H9 (cell line): ENCODE measurements around the gene ARHGAP9. TPM values are rescaled to one million over a fixed set of nuclear protein-coding genes. Genes with fewer than 3 reads are reported as not detected.
A peak's percentile ranks its signal among the peaks of the same experiment; 100 is the strongest.

ENCODE experiments used
- DNase-seq: peaks from one replicate; pipeline ENCODE4 v3.0.0-alpha.2; 2017
- H2AFZ ChIP-seq: one replicate; pipeline ENCODE4 v1.6.1; 2013; ENCODE audit warnings: mild to moderate bottlenecking, low read length, control low read depth, moderate library complexity
- H2AK5ac ChIP-seq: 2 replicates; pipeline ENCODE4 v1.6.1; 2013; ENCODE audit warnings: low read length, control low read depth, mixed read lengths; ENCODE audit not compliant: insufficient read length
- H2BK120ac ChIP-seq: one replicate; pipeline ENCODE4 v1.6.1; 2013; ENCODE audit warnings: low read depth, mild to moderate bottlenecking, low read length, control low read depth, inconsistent platforms; ENCODE audit not compliant: poor library complexity, severe bottlenecking
- H2BK12ac ChIP-seq: 2 replicates; pipeline ENCODE4 v1.6.1; 2013; ENCODE audit warnings: low read length, control low read depth, mixed read lengths, low read depth; ENCODE audit not compliant: insufficient read length
- H2BK15ac ChIP-seq: 2 replicates; pipeline ENCODE4 v1.6.1; 2013; ENCODE audit warnings: low read depth, low read length, control low read depth
- H2BK20ac ChIP-seq: one replicate; pipeline ENCODE4 v1.6.1; 2013; ENCODE audit warnings: low read depth, mild to moderate bottlenecking, low read length, control low read depth, inconsistent platforms; ENCODE audit not compliant: poor library complexity, severe bottlenecking
- H2BK5ac ChIP-seq: 2 replicates; pipeline ENCODE4 v1.6.1; 2013; ENCODE audit warnings: low read length, control low read depth, mixed read lengths; ENCODE audit not compliant: insufficient read length
- H3K14ac ChIP-seq: 2 replicates; pipeline ENCODE4 v1.6.1; 2013; ENCODE audit warnings: low read length, control low read depth; ENCODE audit not compliant: insufficient read depth
- H3K18ac ChIP-seq: 2 replicates; pipeline ENCODE4 v1.6.1; 2013; ENCODE audit warnings: low read depth, mild to moderate bottlenecking, mixed read lengths, low read length, control low read depth; ENCODE audit not compliant: insufficient read length
- H3K23ac ChIP-seq: 2 replicates; pipeline ENCODE4 v1.6.1; 2013; ENCODE audit warnings: low read length, control low read depth, mixed read lengths, low read depth; ENCODE audit not compliant: insufficient read length
- H3K23me2 ChIP-seq: 2 replicates; pipeline ENCODE4 v1.6.1; 2013; ENCODE audit warnings: low read depth, mild to moderate bottlenecking, mixed read lengths, low read length, control low read depth; ENCODE audit not compliant: insufficient read length, poor library complexity, severe bottlenecking
- H3K27ac ChIP-seq: 2 replicates; pipeline ENCODE4 v1.5.1; 2013; ENCODE audit warnings: low read length, control low read depth, mixed read lengths, low read depth; ENCODE audit not compliant: insufficient read length
- H3K27me3 ChIP-seq: 2 replicates; pipeline ENCODE4 v1.6.1; 2013; ENCODE audit warnings: low read length, control low read depth, inconsistent platforms; ENCODE audit not compliant: insufficient read depth
- H3K4ac ChIP-seq: 2 replicates; pipeline ENCODE4 v1.6.1; 2013; ENCODE audit warnings: low read depth, mild to moderate bottlenecking, control low read depth, inconsistent platforms, low read length, moderate library complexity
- H3K4me1 ChIP-seq: 2 replicates; pipeline ENCODE4 v1.6.1; 2013; ENCODE audit warnings: low read length, control low read depth, inconsistent platforms; ENCODE audit not compliant: insufficient read depth
- H3K4me2 ChIP-seq: 2 replicates; pipeline ENCODE4 v1.6.1; 2013; ENCODE audit warnings: low read length, control low read depth, mixed read lengths; ENCODE audit not compliant: insufficient read length, insufficient read depth
- H3K56ac ChIP-seq: 2 replicates; pipeline ENCODE4 v1.6.1; 2013; ENCODE audit warnings: low read depth, mild to moderate bottlenecking, mixed read lengths, low read length, control low read depth; ENCODE audit not compliant: insufficient read length
- H3K79me1 ChIP-seq: 2 replicates; pipeline ENCODE4 v1.6.1; 2013; ENCODE audit warnings: low read depth, mild to moderate bottlenecking, moderate library complexity, low read length, control low read depth, inconsistent platforms; ENCODE audit not compliant: insufficient read depth, poor library complexity, severe bottlenecking
- H3K79me2 ChIP-seq: 2 replicates; pipeline ENCODE4 v1.6.1; 2013; ENCODE audit warnings: low read length, control low read depth, inconsistent platforms; ENCODE audit not compliant: insufficient read depth
- H3K9ac ChIP-seq: 2 replicates; pipeline ENCODE4 v1.6.1; 2013; ENCODE audit warnings: low read length, control low read depth, mixed read lengths; ENCODE audit not compliant: insufficient read length; ENCODE audit errors: extremely low read depth
- H3K9me3 ChIP-seq: one replicate; pipeline ENCODE4 v1.6.1; 2013; ENCODE audit warnings: low read depth, low read length, inconsistent platforms; ENCODE audit not compliant: control insufficient read depth
- H3T11ph ChIP-seq: one replicate; pipeline ENCODE4 v1.6.1; 2013; ENCODE audit warnings: mild to moderate bottlenecking, low read length, control low read depth, inconsistent platforms
- H4K20me1 ChIP-seq: one replicate; pipeline ENCODE4 v1.6.1; 2013; ENCODE audit not compliant: control insufficient read depth, insufficient read length, insufficient read depth
- H4K5ac ChIP-seq: 2 replicates; pipeline ENCODE4 v1.6.1; 2013; ENCODE audit warnings: low read depth, mild to moderate bottlenecking, mixed read lengths, low read length, control low read depth; ENCODE audit not compliant: insufficient read length
- H4K8ac ChIP-seq: replicated peaks from 2 replicates; pipeline ENCODE4 v1.6.1; 2013; ENCODE audit warnings: low read length, control low read depth, mixed read lengths, low read depth; ENCODE audit not compliant: insufficient read length
- H4K91ac ChIP-seq: 2 replicates; pipeline ENCODE4 v1.6.1; 2013; ENCODE audit warnings: low read depth, mild to moderate bottlenecking, moderate library complexity, mixed read lengths, low read length, control low read depth; ENCODE audit not compliant: insufficient read length
- H3K27ac Mint-ChIP-seq, 3 experiments: 2 replicates in 2 of 3; 3 replicates in 1 of 3; pipeline ENCODE4 v1.8.0; 2020 to 2021; ENCODE audit warnings: mixed read lengths in 3 of 3, mild to moderate bottlenecking in 1 of 3, moderate library complexity in 1 of 3
- H3K27me3 Mint-ChIP-seq: 2 replicates; pipeline ENCODE4 v1.8.0; 2021; ENCODE audit warnings: low read depth, mild to moderate bottlenecking, moderate library complexity, mixed read lengths
- H3K36me3 Mint-ChIP-seq, 3 experiments: 2 replicates in 2 of 3; 3 replicates in 1 of 3; pipeline ENCODE4 v1.8.0; 2020 to 2021; ENCODE audit warnings: low read depth in 3 of 3, mixed read lengths in 3 of 3; ENCODE audit not compliant: insufficient read depth in 1 of 3
- H3K4me1 Mint-ChIP-seq, 2 experiments: 2 replicates each; pipeline ENCODE4 v1.8.0; 2020; ENCODE audit warnings: mixed read lengths in 2 of 2
- H3K4me3 Mint-ChIP-seq, 2 experiments: 2 replicates in 1 of 2; 3 replicates in 1 of 2; pipeline ENCODE4 v1.8.0; 2020 to 2021; ENCODE audit warnings: mild to moderate bottlenecking in 2 of 2, mixed read lengths in 2 of 2, moderate library complexity in 1 of 2
- H3K9me3 Mint-ChIP-seq, 2 experiments: 2 replicates in 1 of 2; 3 replicates in 1 of 2; pipeline ENCODE4 v1.8.0; 2020; ENCODE audit warnings: mild to moderate bottlenecking in 2 of 2, mixed read lengths in 2 of 2, moderate library complexity in 1 of 2
- CTCF ChIP-seq: fragments of 200-600 bp; sonication (generic); conservative IDR thresholded peaks from 3 replicates; pipeline ENCODE4 v1.8.0; 2021; ENCODE audit warnings: antibody characterized with exemption, mild to moderate bottlenecking
- WGBS: extraction: QIAGEN DNeasy Blood & Tissue Kit; methylation state at CpG from one replicate; pipeline ENCODE4 v1.1.7; 2013; ENCODE audit warnings: missing lambda C conversion rate, low lambda C conversion rate, mixed read lengths; ENCODE audit not compliant: insufficient read length; ENCODE audit errors: extremely low coverage; 5-methylcytosine and 5-hydroxymethylcytosine counted together
- total RNA-seq: library from RNA; stranded (reverse); gene quantifications from 2 replicates; pipeline ENCODE4 v1.2.1, GENCODE V29; 2021

Gene ARHGAP9
- total RNA-seq, 1 experiment from 2014 or later: 3.7 TPM

- Histone ChIP-seq H3K9me3 (no peaks in the 10 kb centered on the region), H3K79me1 (no peaks in the 10 kb centered on the region), H3K4ac (no peak overlapping the region), H4K5ac (no peak overlapping the region), H3T11ph (no peak overlapping the region), H3K23me2 (peaks cover 34% of the 10 kb centered on the region), H3K4me1 (no peaks in the 10 kb centered on the region; the same call in 1 of the 2 replicates), H3K27ac (no peak overlapping the region), H4K91ac (no peak overlapping the region), H3K79me2 (no peaks in the 10 kb centered on the region), H4K20me1 (no peaks in the 10 kb centered on the region), H2AFZ (no peak overlapping the region), H3K56ac (no peak overlapping the region), H4K8ac (no peak overlapping the region), H2BK12ac (no peak overlapping the region), H3K27me3 (no peaks in the 10 kb centered on the region), H3K4me2 (peak overlapping the region; percentile 84), H3K23ac (no peak overlapping the region), H2BK5ac (no peak overlapping the region), H2BK15ac (no peak overlapping the region), H2AK5ac (no peak overlapping the region), H3K18ac (peak overlapping the region; percentile 71), H3K14ac (peak overlapping the region; percentile 55; the same call in 1 of the 2 replicates), H3K9ac (no peak overlapping the region), H2BK20ac (no peak overlapping the region), H2BK120ac (no peak overlapping the region)
- no CpG with 5 or more reads among the region's 15 CpGs for WGBS
- H3K9me3 Mint-ChIP-seq: no peaks in the 10 kb centered on the region
- H3K27me3 Mint-ChIP-seq: peaks cover 4% of the 10 kb centered on the region
- H3K4me1 Mint-ChIP-seq: peaks cover 46 to 59% of the 10 kb centered on the region in 2 experiments
- peak; percentile 92 for DNase-seq
- H3K4me3 Mint-ChIP-seq: peak overlapping the region; percentile 69 to 84
- peak overlapping the region; percentile 55 to 86 (median 83); a peak in 5 of 7 replicates for H3K27ac Mint-ChIP-seq
- H3K36me3 Mint-ChIP-seq: no peaks in the 10 kb centered on the region; a peak in 2 of 7 replicates
- TF ChIP-seq CTCF: peak; percentile 79
Measured at GRCh38 chr12:57456145-57456700, 23.4 kb downstream of the ARHGAP9 start.
